Glutamatergic neuron (in vitro differentiated cells): ENCODE data around the gene NCBP2. TPM values are rescaled to one million over a fixed set of nuclear protein-coding genes. Genes with fewer than 3 reads are reported as not detected.

Experiments
- DNase-seq: peaks from one replicate; pipeline ENCODE4 v3.0.0; 2022
- H3K27ac Mint-ChIP-seq: one replicate; pipeline ENCODE4 v1.8.0; 2020; ENCODE audit warnings: mild to moderate bottlenecking, mixed read lengths, inconsistent platforms; ENCODE audit not compliant: unreplicated experiment
- H3K27me3 Mint-ChIP-seq: one replicate; pipeline ENCODE4 v1.8.0; 2020; ENCODE audit warnings: mild to moderate bottlenecking, moderate library complexity, mixed read lengths, inconsistent platforms; ENCODE audit not compliant: unreplicated experiment
- H3K36me3 Mint-ChIP-seq: one replicate; pipeline ENCODE4 v1.8.0; 2020; ENCODE audit warnings: mild to moderate bottlenecking, mixed read lengths, inconsistent platforms; ENCODE audit not compliant: unreplicated experiment
- H3K4me1 Mint-ChIP-seq: one replicate; pipeline ENCODE4 v1.8.0; 2020; ENCODE audit warnings: mild to moderate bottlenecking, low read depth, mixed read lengths, inconsistent platforms; ENCODE audit not compliant: unreplicated experiment
- H3K4me3 Mint-ChIP-seq: one replicate; pipeline ENCODE4 v1.8.0; 2020; ENCODE audit warnings: mild to moderate bottlenecking, mixed read lengths, inconsistent platforms; ENCODE audit not compliant: unreplicated experiment
- H3K9me3 Mint-ChIP-seq: one replicate; pipeline ENCODE4 v1.8.0; 2020; ENCODE audit warnings: mild to moderate bottlenecking, moderate library complexity, mixed read lengths, inconsistent platforms; ENCODE audit not compliant: unreplicated experiment
- total RNA-seq: library from RNA; stranded (reverse); fragmentation: NEBNext Ultra II Directional; extraction: Animal tissue kit (Norgen Biotek cat#: 25700); gene quantifications from one replicate; pipeline ENCODE4 v1.2.1, GENCODE V29; 2021; ENCODE audit not compliant: unreplicated experiment
- TF ChIP-seq, protein P1 (sequence below): fragments of 200-600 bp; sonication (generic); IDR thresholded peaks from one replicate; pipeline ENCODE4 v1.5.0; 2021; ENCODE audit not compliant: partially characterized antibody, unreplicated experiment

Gene NCBP2
- total RNA-seq, 1 donor from 2014 or later = 118 TPM

- TF ChIP-seq, protein P1, sequence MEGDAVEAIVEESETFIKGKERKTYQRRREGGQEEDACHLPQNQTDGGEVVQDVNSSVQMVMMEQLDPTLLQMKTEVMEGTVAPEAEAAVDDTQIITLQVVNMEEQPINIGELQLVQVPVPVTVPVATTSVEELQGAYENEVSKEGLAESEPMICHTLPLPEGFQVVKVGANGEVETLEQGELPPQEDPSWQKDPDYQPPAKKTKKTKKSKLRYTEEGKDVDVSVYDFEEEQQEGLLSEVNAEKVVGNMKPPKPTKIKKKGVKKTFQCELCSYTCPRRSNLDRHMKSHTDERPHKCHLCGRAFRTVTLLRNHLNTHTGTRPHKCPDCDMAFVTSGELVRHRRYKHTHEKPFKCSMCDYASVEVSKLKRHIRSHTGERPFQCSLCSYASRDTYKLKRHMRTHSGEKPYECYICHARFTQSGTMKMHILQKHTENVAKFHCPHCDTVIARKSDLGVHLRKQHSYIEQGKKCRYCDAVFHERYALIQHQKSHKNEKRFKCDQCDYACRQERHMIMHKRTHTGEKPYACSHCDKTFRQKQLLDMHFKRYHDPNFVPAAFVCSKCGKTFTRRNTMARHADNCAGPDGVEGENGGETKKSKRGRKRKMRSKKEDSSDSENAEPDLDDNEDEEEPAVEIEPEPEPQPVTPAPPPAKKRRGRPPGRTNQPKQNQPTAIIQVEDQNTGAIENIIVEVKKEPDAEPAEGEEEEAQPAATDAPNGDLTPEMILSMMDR = no peak
- H3K27me3 Mint-ChIP-seq = peaks cover 18% of the 10 kb centered on the region
Measured at GRCh38 chr3:196962108-196962929, 20.0 kb upstream of the NCBP2 start.

GRCh38 chr3:196954832-196955231 lies 12.5 kb upstream of the NCBP2 start:
- no peak for DNase-seq
- Mint-ChIP-seq H3K27ac (no peak overlapping the region), H3K36me3 (peaks cover 12% of the 10 kb centered on the region), H3K4me3 (no peak overlapping the region), H3K27me3 (peaks cover 2% of the 10 kb centered on the region), H3K9me3 (peaks cover 5% of the 10 kb centered on the region), H3K4me1 (no peaks in the 10 kb centered on the region)
- TF ChIP-seq, protein P1 = no peak

More at GRCh38 chr3:196962108-196962929, 20.0 kb upstream of the NCBP2 start:
- peak overlapping the region; percentile 26 for H3K4me3 Mint-ChIP-seq
- DNase-seq = no peak
- H3K4me1 Mint-ChIP-seq = peaks cover 11% of the 10 kb centered on the region
- peaks cover 7% of the 10 kb centered on the region for H3K36me3 Mint-ChIP-seq
- no peaks in the 10 kb centered on the region for H3K9me3 Mint-ChIP-seq
- H3K27ac Mint-ChIP-seq = peak overlapping the region; percentile 74

GRCh38 chr3:196951371-196951770 lies 9.0 kb upstream of the NCBP2 start:
- TF ChIP-seq, protein P1 = no peak
- no peak overlapping the region for H3K27ac Mint-ChIP-seq
- no peaks in the 10 kb centered on the region for H3K4me1 Mint-ChIP-seq
- H3K27me3 Mint-ChIP-seq = peaks cover 5% of the 10 kb centered on the region
- DNase-seq = no peak
- peaks cover 7% of the 10 kb centered on the region for H3K9me3 Mint-ChIP-seq
- no peak overlapping the region for H3K4me3 Mint-ChIP-seq
- H3K36me3 Mint-ChIP-seq = peaks cover 6% of the 10 kb centered on the region

- TF ChIP-seq, protein P1 = no peak
- Mint-ChIP-seq H3K9me3 (peaks cover 9% of the 10 kb centered on the region), H3K4me1 (peaks cover 1% of the 10 kb centered on the region), H3K36me3 (no peaks in the 10 kb centered on the region), H3K4me3 (no peak overlapping the region), H3K27me3 (peaks cover 6% of the 10 kb centered on the region), H3K27ac (no peak overlapping the region)
- DNase-seq = no peak
Measured at GRCh38 chr3:196949750-196950149, 7.4 kb upstream of the NCBP2 start.

DNA sequence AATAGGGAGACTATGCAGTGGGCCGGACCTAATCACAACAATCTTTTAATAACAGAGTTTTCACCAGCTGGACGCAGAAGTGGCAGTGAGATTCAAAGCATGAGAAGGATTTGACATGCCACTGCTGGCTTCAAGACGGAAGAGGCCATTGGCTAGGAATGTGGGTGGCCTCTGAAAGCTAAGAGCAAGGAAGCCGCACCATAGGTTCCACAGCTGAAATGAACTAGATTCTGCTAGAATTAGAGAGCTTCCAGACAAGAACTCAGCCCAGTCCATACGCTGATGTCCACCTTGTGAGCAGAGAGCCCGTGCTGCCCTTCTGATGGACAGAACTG lies 6.9 kb upstream of the NCBP2 start:
- no peak for DNase-seq

More for the DNA sequence above, 6.9 kb upstream of the NCBP2 start:
- TF ChIP-seq, protein P1 = no peak
- peaks cover 6% of the 10 kb centered on the region for H3K27me3 Mint-ChIP-seq
- H3K4me1 Mint-ChIP-seq = peaks cover 6% of the 10 kb centered on the region
- H3K4me3 Mint-ChIP-seq = no peak overlapping the region
- H3K27ac Mint-ChIP-seq = no peak overlapping the region
- H3K9me3 Mint-ChIP-seq = peaks cover 10% of the 10 kb centered on the region
- H3K36me3 Mint-ChIP-seq = no peaks in the 10 kb centered on the region
